ENCODE results near the gene UAP1L1. TPM values are rescaled to one million over a fixed set of nuclear protein-coding genes. Genes with fewer than 3 reads are reported as not detected.

The UAP1L1 gene
- total RNA-seq, 1 experiment from 2014 or later, result 12.9 TPM

DNA sequence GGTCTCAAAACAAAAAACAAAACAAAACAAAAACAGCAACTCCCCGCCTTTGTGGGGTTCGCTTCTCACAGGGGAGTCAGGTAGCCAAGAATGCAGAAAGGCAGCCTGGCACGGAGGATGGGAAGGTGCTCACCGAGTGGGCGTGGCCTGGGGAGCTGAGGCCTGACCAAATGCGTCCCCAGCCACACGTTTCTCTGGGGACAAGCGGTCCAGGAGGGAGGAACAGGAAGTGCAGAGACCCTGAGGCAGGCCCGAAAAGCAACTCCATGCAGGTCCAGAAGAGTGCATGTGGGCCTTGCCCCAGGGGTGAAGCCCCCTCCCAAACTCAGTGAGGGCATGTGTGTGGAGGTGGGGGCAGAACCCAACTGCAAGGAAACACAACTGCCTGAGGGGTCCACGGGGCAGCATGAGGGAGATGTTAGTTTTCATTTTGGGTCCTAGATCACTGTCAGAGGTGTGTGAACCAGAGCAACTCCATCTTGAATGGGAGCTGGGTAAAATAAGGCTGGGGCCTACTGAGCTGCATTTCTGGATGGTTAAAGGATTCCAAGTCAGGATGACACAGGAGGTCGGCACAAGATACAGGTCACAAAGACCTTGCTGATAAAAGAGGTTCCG lies 2.6 kb upstream of the UAP1L1 start:
- no peak for DNase-seq (ENCODE audit: low read depth)

DNA sequence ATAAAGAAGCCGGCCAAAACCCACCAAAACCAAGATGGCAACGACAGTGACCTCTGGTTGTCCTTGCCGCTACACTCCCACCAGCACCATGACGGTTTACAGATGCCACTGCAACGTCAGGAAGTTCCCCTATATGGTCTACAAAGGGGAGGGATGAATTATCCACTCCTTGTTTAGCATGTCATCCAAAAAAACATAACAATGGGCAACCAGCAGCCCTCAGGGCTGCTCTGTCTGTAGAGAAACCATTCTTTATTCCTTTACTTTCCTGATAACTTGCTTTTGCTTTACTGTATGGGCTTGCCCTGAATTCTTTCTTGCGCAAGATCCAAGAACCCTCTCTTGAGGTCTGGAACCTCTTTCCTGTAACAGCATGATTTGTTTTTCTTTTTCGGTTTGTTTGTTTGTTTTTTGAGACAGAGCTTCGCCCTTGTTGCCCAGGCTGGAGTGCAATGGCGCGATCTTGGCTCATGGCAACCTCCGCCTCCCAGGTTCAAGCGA lies 2.0 kb upstream of the UAP1L1 start:
- DNase-seq (ENCODE audit: low read depth), result no peak

GRCh38 chr9:137076636-137077009 lies 694 bp upstream of the UAP1L1 start:
- no peak for DNase-seq (ENCODE audit: low read depth)

- no peak for DNase-seq (ENCODE audit: low read depth)
These were observed 709 bp downstream of the UAP1L1 start for GRCh38 chr9:137077758-137078693.

DNA sequence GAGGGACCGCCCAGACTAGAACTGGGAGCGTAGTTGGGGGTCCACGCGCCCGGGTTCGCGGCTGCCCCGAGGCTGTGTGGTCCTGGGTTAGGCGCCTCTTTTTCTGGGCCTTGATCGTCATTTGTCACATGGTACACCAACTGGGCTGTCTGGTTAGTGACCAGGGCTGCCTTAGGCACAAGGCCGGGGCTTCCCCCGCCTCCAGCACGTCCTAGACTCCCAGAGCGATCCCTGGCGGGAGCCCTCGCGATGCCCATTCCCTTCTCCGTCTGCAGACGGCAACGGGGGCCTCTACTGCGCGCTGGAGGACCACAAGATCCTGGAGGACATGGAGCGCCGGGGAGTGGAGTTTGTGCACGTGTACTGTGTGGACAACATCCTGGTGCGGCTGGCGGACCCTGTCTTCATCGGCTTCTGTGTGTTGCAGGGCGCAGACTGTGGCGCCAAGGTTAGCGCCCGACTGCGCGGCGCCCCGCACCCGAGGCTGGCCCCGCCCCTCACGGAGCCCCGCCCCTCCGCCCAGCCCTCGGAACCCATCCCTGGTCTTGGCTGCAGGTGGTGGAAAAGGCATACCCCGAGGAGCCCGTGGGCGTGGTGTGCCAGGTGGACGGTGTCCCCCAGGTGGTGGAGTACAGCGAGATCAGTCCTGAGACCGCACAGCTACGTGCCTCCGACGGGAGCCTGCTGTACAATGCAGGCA lies 1.5 kb downstream of the UAP1L1 start:
- no peak for DNase-seq (ENCODE audit: low read depth)

- no peak for DNase-seq (ENCODE audit: low read depth)
These were observed 2.1 kb downstream of the UAP1L1 start for GRCh38 chr9:137079401-137079787.

- no peak for DNase-seq (ENCODE audit: low read depth)
These were observed 3.2 kb downstream of the UAP1L1 start for GRCh38 chr9:137080260-137081122.

- DNase-seq (ENCODE audit: low read depth), result no peak
These were observed 5.1 kb downstream of the UAP1L1 start for GRCh38 chr9:137082222-137082924.

GRCh38 chr9:137082925-137083290 lies 5.6 kb downstream of the UAP1L1 start:
- no peak for DNase-seq (ENCODE audit: low read depth)

DNA sequence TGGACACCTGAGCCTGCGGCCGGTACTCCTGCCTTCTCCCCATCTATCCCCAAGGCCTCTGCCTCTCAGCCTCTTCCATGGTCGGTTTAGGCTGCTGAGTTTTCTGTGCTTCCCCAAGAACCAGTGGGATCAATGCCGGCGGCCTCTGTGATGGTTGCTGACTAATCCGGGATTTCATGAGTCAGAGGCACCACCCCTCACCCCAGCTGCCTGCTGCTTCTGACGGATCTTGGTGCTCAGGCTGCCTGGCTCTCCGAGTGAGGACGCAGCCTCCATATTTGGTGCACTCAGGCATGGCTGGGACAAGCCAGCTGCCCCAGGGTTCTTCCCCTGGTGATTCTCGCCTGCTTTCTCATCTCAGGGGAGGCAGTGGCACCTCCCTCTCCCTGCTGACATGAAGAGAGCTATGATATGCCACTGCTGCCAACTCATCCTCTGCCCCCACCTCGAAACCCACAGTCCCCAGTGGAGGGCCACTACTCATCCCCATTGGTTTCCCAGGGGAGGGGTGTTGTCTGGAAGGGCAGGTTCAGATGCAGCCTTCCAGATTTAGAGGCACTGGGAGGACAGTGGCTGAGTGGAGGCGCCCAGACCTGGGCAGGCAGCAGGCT lies 6.2 kb downstream of the UAP1L1 start:
- peak; percentile 98 for DNase-seq (ENCODE audit: low read depth)

DNA sequence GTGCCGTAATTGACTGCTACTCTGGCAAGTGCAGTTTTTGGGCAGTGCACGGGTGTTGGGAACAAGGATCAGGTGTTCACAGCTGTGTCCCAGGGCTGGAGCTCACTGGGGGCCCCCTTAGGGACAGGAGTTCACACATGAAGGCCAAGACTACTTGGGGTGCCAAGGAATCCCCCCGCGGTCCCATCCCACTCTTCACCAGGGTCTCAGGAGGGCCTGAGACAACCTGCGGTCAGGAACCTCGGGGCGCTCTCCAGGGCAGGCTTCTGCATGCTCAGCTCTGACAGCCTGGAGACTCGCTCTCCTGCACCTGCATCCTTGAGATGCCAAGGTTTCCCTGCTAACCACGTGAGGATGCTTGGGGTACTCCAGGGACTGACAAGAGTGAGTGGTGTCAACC lies 7.2 kb downstream of the UAP1L1 start:
- DNase-seq (ENCODE audit: low read depth), result no peak

DNA sequence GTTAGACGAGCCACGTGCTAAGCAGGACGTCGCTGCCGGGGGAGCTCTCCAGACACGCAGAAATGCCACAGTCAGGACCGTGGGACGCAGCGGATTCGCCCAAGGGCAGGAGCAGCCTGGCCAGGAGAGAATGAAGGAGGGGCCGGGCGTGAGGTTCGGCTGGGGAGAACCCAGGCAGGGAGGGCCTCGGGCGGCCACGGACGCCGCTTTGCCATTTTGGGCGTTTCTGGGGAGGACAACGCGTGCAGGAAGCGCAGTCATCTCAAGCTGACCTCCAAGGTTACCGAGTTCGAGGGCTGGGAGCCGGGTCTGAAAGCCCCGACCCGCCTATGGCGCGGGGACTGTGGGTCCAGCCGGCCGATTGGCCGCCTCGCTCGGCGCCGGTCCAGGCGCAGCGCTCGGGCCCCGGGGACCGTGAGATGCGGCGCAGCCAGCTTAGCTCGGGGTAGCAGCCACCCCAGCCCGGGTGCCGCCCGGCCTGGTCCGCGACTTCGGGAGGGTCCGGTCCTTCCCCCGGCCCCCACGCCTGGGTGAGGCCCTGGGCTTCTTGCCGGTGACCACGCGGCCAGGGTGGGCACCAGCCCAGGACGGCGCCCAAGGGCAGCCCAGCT lies 8.7 kb downstream of the UAP1L1 start:
- peak; percentile 76 for DNase-seq (ENCODE audit: low read depth)

DNA sequence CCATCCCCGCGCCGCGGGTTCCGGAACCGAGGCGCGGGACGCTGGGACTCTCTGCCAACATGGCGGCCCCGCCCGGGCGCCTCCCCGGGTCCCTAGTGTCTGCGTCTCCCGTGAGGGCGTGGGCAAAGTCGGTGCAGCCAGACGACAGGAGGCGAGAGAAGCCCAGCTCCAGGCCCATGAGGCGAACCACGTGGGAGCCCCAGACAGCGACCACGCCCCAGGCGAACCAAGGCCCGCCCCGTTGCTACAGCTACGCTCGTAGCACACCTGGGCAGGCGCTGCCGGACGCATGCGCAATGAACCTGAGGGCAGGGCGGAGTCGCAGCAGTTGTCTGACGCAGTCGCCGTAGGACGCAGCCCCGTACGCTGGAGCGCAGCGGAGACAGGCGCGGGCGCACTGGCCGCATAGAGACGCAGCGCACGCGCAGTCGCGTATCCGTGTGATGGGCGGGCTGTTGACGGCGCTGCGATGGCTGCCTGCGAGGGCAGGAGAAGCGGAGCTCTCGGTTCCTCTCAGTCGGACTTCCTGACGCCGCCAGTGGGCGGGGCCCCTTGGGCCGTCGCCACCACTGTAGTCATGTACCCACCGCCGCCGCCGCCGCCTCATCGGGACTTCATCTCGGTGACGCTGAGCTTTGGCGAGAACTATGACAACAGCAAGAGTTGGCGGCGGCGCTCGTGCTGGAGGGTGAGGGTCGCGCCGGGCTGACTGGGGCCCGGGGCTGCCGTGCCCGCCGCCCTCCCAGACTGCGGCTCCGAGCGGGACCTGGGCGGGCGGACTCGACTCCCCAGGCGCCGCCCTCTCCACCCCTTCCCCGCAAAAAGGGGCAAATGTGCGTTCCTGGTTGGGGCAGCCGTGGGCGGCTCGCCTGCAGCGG lies 9.5 kb downstream of the UAP1L1 start, which contains the start of gene MAN1B1:
MAN1B1 (plus strand) TSS at position 455 of the 878 bp plus-strand sequence; CDS start at position 470, 15 bp downstream.
- DNase-seq (ENCODE audit: low read depth), result peak; percentile 99

GRCh38 chr9:137087409-137087925 lies 10.2 kb downstream of the UAP1L1 start:
- DNase-seq (ENCODE audit: low read depth), result no peak

DNA sequence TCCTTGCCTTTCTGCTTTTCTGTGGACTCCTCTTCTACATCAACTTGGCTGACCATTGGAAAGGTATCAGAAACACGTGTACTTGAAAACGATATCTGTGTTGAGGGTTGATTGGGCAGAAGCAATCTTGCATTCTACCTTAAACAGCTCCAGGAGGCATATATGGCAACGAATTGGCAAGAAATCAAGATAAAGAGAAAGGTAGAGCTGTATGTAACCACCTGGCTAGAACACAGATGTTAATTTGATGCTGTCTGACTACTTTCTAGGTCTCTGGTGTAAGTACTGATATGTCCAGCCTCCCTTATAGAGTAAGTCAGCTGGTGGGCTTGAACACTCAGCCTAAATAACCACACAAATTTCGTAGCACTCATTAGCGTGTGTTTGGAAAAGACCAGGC lies 10.8 kb downstream of the UAP1L1 start:
- no peak for DNase-seq (ENCODE audit: low read depth)

- no peak for DNase-seq (ENCODE audit: low read depth)
These were observed 12.1 kb downstream of the UAP1L1 start for GRCh38 chr9:137089232-137089947.

DNA sequence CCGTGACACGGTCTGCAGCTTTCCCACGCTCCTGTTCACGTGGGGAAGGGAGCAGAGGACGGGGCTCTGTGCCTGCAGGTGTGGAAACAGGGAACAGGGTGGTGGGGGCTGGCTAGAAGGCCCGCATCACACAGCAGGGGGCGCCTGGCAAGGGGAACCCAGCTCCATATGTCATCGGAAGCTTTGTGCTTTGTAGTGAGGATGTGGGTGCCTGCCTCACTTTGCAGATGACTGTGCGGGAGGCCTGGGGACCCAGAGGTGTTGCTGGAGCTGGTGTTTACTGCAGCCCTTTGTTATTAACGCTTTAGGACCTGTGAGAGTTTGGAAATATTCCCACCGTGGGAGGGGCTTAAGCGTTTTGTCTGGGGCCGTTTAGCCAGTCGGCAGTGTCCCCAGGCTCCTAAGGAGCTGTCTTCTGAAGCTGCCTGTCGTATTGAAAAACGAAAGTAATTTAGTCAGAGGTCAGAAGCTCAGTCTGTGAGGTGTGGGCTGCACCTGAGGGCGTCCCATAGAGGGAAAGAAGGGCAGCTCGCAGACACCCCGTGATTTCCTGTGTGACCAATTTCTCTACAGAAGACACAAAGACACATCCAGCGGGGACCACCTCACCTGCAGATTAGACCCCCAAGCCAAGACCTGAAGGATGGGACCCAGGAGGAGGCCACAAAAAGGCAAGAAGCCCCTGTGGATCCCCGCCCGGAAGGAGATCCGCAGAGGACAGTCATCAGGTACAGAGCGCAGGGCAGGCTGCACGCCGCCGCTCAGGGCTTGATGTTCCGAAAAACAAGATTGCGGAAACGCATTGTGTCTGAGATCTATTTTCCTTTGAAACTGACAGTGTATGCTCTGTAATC lies 18.6 kb downstream of the UAP1L1 start:
- no peak for DNase-seq (ENCODE audit: low read depth)
